Epithelial cell of proximal tubule (primary cell): ENCODE measurements around the gene TOMM5. TPM values are rescaled to one million over a fixed set of nuclear protein-coding genes. Genes with fewer than 3 reads are reported as not detected.

Experiments
- DNase-seq: peaks from one replicate; pipeline ENCODE4 v3.0.0-alpha.2; 2011; ENCODE audit warnings: low read depth
- H3K4me3 ChIP-seq: 2 replicates; pipeline ENCODE4 v1.5.1; 2011; ENCODE audit warnings: low read depth, mild to moderate bottlenecking, low read length
- CTCF ChIP-seq: conservative IDR thresholded peaks from 2 replicates; pipeline ENCODE4 v1.5.1; 2012; ENCODE audit warnings: low read depth, mild to moderate bottlenecking, low read length
- total RNA-seq: library from RNA; depleted of rRNA; stranded (reverse); fragments of >200 nt; gene quantifications from 2 replicates; pipeline ENCODE4 v1.2.3, GENCODE V29; 2015

Gene TOMM5
- total RNA-seq, 1 donor from 2014 or later: 159 TPM

GRCh38 chr9:37563806-37564513 lies 28.4 kb downstream of the TOMM5 start:
- DNase-seq: no peak
- H3K4me3 ChIP-seq: no peak overlapping the region
- TF ChIP-seq CTCF: no peak

GRCh38 chr9:37562826-37563225 lies 29.6 kb downstream of the TOMM5 start:
- no peak overlapping the region for H3K4me3 ChIP-seq
- no peak for TF ChIP-seq CTCF
- DNase-seq: no peak

- H3K4me3 ChIP-seq: no peak overlapping the region
- no peak for DNase-seq
- TF ChIP-seq CTCF: no peak
Observed at GRCh38 chr9:37561682-37562081, 30.7 kb downstream of the TOMM5 start.

- no peak for DNase-seq
- H3K4me3 ChIP-seq: no peak overlapping the region
- TF ChIP-seq CTCF: no peak
Observed at GRCh38 chr9:37559855-37560592, 32.4 kb downstream of the TOMM5 start.

GRCh38 chr9:37559125-37559524 lies 33.3 kb downstream of the TOMM5 start:
- no peak for TF ChIP-seq CTCF
- no peak for DNase-seq
- no peak overlapping the region for H3K4me3 ChIP-seq

GRCh38 chr9:37555786-37556185 lies 36.6 kb downstream of the TOMM5 start:
- no peak overlapping the region for H3K4me3 ChIP-seq
- DNase-seq: no peak
- no peak for TF ChIP-seq CTCF
